Kasumi-1 (cell line): ENCODE measurements around the gene RAB7B.
A peak's percentile ranks its signal among the peaks of the same experiment; 100 is the strongest.
"Not testable (repeated sequence)": the region's sequence is repeated elsewhere in the genome, so short reads cannot be mapped to it uniquely, and the experiment has no call there.

Experiments
- DNase-seq, 2 experiments: peaks; one replicate each; lab custom pipeline; 2025; lab: John Stamatoyannopoulos, UW

Gene RAB7B, protein sequence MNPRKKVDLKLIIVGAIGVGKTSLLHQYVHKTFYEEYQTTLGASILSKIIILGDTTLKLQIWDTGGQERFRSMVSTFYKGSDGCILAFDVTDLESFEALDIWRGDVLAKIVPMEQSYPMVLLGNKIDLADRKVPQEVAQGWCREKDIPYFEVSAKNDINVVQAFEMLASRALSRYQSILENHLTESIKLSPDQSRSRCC

DNA sequence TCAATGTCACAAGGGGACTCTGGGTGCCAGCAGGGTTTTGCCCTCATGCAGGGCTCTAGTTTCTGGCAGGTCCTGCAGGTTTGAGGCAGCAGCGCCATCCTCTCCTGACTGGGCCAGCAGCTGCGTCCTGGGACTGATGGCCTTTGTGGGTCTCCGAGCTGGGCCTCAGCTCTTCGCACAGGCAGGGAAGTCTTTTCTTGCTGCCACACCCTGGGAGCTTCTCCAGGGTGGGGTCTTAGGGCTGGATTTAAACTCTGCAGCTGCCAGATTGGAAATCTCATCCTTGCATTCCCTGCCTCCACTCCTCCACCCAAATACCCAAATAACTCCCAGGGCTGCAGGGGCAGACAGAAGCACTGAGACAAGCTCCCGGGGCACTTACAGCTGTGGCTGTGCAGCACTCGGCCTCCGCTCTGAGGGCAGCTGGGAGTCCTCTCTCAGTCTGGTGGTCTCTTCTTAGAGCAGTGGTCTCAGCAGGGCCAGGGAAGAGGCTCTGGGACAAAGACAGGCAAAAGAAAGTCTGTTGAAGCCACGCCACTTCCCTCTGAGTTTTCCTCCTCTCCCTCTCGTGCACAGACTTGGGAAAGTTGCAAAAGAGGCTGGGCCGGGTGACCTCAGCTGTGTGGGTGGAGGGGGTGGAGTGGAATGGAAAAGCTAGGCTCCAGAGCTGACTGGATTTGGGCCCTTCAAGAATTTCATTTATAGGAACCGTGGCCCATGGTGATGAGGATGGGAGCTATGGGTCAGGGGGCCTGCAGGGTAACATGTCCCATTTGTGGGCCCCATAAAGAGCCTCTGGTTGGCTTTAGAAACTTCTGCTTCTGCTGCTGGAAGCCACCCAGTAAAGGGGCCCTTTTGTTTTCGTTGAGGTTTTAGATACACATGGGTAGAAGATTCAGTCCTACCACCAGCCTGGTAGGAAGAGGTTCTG is at the start of gene RAB7B:
Gene RAB7B (minus strand): TSS at position 525 of the 931 bp plus-strand sequence. CDS start 9,260 bp downstream, outside the sequence.
- DNase-seq: peak; percentile 65 to 68

DNA sequence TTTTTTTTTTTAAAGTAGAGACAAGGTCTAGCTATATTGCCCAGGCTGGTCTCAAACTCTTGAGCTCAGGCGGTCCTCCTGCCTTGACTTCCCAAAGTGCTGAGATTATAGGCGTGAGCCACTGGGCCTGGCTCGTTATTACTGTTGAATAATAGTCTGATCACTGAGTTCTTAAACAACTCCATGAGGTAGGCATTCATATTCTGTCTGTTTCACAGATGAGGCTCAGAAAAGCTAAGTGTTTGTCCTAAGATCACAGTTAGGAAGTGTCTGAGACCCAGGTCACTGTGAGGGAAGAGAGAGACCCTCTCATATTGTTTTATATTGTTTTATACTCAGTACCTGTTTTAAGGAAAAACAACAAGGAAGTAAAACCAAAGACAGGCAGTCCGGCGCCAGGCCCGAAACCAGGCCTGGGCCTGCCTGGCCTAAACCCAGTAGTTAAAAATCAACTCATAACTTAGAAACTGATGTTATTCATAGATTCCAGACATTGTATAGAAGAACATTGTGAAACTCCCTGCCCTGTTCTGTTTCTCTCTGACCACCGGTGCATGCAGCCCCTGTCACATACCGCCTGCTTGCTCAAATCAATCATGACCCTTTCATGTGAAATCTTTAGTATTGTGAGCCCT is 49.2 kb upstream of the RAB7B start:
- not testable (repeated sequence) for DNase-seq

DNA sequence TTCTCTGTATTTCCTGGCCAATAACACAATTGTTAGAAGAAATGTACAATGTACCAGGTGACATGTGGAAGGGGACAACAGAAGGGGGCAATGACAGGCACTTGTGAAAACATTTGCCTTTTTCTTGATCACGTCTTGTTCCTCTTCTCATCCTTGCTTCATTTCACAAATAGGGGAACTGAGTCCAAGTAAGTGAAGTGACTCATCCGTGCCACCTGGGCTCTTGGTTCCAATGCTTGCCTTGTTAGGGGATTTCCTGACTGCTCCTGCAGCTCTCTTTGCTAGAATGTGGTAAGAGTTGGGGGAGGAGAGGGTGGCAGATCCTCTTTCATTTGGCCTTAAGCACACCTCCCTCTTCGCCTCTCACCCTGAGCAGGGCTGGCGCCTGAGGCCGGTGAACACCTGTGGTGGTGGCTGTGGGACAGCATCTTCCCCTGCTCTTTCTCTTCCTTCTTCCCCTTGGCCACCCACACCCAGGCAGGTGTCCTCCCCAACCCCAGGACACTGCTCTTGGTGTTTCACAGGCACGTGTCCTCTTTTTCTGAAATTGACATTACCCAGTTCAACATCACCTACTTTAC is 47.5 kb upstream of the RAB7B start:
- DNase-seq: peak; percentile 85 to 87

DNA sequence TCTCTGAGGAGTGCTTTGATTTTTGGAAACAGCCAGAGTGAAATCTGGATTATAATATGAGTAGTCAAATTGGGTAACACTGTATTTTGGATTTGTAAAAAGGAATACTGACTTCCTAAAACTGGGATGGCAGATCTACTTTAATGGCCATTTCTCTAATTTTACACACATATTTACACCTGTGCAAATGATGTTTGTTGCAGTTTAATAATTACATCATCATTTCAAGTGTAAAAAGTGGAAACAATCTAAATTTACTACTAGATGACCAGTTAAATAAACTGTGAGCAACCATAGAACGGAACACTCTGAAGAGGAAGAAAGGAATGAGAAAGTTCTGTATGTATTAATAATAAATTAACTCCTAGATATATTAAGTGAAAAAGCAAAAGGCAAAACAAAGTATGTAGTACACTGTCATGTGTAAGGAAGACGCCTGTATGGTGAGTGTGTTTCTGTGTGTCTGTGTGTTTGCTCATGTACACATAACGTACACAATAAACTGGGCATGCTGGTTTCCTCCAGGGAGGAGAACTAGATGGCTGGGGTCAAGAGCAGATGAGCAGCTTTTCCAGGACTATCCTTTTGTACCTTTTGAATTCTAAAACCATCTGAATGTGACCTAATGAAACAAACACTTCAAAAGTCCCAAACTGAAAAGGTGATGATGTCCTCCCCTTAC is 46.9 kb upstream of the RAB7B start:
- DNase-seq: no peak

DNA sequence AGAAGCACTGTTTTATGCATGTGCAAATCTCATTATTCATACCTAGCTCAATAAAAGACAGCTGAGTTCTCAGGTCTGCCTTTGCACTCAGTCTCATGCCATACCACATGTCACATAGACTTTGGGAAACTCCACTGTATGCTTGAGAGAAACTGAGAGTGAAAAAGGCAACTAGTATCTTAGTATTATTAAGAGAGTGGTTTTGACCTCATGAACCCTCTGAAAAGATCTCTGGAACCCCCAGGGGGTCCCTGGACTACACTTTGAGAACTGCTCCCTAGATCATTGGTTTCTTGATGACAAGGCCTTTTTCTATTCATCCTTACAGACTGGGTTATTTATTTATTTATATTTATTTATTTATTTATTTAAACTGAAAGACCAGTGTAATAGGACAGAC is 46.1 kb upstream of the RAB7B start:
- DNase-seq: no peak

DNA sequence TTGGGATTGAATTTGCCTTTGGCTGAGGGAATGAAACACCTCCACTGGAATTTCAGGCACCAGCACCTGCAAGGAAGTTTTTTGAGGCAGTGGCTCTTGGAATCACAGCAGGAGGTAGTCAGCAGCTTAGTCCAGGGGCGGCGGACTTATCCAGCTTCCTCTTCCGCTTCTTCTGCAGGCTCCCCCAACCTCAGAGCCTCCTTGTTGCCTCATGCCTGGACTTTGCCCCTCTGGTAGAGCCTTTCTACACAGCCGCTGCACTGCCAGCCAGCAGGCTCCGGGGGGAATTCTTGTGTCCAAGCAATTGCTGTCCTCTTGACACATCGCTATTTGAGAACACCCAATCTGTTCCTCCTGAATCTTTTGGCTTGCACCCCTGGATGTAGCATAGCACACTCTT is 45.4 kb upstream of the RAB7B start:
- no peak for DNase-seq

DNA sequence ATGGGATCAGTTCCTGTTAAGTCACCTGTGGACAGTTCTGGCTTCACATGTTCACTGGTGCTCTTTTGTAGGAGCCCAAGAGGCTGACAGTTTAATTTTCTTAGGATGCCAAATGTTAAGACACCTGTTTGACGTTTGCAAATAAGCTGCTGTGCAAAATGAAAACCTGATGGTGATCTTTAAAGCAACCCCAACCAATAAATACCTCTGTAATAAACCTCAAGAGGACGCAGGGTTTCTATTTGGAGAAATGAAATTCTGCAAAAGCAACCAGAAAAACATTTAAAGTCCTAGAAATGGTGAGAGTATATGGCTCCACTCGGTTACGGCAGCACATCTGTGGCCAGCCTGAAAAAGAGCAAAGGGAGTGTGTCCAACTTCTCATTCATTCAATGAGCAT is 44.1 kb upstream of the RAB7B start:
- no peak for DNase-seq

DNA sequence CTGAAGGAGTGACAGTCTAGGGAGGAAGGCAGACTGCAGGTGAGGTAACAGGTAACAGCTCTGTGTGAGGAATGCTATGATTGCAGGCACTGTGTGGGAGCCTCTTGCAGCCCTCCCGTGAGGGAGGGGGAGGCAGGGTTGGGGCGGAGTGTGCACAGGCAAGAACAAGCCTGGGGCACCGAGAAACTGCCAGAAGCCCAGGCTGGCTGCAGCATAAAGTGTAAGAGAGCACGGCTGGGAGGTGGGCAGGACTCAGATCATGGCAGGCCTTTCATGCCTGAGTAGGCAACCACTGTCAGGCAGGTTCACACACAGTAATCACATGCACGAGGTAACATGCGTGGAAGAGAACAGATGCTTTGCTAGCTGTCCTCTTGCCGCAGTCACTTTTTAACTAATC is 38.4 kb upstream of the RAB7B start:
- DNase-seq: no peak

DNA sequence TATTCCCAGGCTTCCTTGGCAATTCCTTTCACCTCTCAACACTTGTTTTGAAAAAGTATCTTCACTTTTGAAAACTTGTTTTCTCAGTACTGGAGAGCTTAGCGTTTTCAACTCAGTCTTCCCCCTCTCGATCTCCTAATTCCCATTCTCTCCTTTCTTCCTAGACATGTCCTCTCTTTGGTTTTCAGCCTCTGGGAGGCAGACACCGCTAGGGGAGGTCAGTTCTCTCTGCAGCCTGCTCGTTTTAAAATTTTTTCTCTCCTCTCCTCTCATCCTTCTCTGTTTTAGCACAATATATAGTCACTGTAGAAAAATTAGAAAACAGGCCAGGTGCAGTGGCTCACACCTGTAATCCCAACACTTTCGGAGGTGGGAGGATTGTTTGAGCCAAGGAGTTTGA is 37.1 kb upstream of the RAB7B start:
- DNase-seq: no peak

DNA sequence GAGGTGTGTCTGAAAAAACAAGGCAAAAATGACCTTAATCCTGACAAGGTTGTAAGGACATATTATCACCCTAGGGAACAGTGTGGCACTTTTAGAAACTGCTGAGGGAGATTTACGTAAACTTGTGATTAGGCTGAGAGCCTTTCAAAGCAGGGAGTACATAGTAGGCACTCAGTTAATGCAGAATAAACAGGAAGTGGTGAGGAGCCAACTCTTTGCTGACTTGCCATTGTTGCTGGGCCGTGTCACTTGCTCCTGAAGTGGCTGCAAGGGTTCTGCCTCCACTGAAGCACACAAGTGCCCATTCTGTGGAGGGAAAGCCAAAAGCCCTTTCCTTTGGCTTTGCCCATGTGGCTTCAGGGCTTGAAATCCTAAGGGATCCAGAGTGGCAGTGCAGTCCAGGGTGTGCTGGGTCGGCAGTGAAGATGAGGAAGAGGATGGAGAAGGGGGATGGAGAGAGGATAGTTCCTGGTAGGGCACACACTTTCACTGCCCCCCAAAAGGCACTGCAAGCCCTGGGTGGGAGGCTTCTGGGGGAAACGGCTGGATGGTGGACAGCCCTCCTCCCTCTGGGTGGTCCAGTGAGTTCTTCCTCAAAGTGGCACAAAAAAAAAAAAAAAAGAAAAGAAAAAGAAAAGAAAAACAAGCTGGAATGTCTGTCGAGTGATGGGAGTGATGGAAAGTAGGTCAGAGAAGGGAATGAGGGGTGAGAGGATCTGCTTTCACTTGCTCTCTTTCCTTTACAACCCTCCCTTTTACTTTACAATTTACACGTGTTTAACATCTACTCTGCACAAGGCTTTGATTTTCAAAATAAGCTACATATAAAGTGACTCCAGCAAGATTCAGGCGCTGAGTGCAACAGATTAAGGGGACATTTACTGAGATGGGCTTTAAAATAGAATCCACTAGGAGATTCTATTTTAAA is 36.1 kb upstream of the RAB7B start:
- no peak for DNase-seq

DNA sequence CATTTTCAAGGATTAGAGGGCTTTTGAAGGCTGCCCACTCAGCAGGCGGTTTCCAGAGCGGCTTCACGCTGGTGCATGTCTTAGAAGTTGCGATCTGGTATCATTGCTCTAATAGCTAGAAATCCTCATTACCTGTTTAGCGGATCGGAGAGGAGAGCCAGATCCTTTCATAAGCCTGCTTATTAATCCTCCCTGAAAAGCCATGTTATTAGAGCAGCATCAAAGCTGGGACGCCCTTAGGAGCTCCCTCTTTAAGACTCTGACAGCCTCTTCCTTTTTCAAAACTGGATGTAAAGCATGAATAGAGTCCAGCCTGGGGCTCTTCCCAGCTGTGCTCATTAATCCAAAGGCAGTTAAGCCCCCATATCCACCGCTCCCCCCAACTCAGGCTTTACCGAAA is 34.4 kb upstream of the RAB7B start:
- DNase-seq: no peak

DNA sequence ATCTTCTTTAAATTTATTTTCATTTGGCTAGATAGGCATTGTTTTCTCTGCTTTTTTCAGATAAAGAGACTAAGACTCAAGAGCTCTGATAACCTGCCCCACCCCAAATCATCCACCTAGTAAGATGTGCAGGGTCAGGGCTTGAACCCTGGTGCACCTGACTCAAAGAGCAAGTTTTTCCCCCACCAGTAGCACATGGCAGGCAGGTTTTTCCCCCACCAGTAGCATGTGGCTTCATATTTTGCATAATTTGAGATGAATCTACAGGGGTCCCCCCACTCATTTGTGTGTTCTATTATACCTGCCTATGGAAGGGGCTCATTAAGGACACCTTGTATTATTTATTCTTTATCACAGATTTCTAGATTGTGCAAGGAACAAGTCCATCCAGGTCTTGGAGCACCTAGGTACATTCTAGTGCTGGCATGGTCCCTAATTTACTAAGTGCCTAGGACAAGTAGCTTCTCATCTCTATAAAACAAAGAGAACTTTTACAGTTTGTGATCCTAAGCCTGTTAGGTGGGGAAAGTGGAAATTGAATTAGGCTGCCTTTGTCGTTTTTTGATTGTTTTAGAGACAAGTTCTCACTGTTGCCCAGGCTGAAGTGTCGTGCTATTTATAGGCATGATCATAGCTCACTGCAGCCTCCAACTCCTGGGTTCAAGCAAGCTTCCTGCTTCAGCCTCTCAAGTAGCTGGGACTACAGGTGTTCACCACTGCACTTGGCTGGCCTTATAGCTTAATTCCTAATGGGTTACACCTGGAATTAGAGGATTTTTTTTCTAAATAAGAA is 33.7 kb upstream of the RAB7B start:
- no peak for DNase-seq

DNA sequence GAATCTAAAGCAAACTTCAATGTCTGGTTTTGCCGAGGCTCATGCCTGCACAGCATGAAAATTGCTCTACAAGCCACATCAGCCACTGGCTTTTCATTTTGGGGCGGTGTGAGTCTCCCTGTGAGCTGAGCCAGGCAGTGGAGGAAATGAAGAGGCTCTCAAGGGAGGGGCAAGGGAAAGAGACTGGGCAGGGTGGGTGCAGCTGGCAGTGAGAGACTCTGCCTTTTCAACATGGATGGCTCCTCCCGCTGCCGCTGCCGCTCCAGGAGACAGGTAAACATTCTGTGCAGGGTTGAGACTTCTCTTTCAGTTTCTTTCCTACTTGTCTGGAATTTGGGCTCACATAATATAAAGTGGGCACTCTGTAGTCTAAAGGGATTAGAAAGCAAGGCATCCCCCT is 31.8 kb upstream of the RAB7B start:
- peak; percentile 40 to 66 for DNase-seq

DNA sequence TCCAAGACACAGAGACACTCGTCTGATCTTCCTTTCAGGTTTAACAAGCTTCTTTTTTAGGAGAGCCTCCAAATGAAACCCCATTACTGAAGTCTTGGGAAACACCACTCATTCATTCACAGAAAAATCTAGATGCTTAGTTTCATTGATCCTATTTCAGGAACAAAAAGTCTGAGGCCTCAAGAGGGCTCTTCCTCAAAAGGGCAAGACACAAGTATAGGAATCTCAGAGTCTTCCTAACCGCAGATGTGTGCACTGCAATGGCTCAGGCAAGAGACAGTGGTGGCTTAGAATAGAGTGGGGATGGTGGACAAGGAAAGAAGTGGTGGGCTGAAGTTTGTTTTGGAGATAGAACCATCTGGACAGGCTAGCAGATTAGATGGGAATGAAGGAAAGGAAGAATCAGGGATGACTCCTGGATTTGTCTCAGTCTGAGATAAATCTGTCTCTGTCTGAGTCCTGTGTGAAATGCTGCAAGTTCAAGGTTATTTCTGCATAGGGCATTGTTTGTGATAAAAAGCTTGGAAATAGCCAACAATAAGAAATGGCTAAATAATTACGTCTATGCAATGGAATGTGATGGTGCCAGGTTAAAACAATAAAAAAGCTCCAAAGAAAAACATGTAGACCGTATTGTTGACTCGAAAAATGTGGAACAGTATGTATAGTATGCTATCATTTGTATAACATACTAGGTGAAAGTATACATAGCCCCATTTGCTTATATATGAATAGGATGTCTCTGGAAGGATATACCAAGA is 29.4 kb upstream of the RAB7B start:
- DNase-seq: peak; percentile 53 to 61

DNA sequence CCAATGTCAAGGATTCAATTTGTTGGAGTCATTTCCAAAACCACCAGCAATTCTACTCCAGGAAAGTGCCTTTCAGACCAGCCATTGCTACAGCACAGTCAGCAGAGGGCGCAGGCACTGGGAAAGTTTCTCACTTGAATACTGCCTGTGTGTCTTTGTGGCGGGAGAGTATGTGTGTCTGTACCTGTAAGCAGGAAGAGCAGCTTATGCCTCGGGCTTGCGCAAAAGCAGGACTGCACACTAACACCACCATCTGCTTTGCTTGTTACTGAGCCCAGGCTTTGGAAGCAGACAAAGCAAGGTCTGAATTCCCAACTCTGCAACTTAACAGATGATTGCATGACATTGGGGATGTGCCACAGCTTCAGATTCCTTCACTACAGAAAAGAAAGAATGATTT is 27.5 kb upstream of the RAB7B start:
- peak; percentile 85 to 89 for DNase-seq

DNA sequence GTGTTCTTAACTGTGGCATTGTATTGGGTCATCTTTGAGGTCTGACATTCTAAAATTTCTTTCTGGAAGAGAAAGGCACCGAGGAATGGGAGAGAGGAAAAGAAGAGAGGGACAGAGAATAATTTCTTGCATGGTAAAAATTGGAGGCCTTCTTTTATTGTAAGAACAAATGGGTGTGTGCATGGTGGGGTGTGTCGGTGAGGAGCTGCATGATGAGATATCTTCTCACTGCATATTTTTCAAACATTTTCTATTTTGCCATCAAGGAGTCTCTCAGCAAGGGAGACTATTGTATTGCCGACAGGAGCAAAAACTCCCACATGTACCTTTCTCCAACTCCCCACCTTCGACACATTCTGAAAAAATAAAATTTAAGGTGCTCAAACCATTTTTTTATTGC is 27.0 kb upstream of the RAB7B start:
- no peak for DNase-seq

DNA sequence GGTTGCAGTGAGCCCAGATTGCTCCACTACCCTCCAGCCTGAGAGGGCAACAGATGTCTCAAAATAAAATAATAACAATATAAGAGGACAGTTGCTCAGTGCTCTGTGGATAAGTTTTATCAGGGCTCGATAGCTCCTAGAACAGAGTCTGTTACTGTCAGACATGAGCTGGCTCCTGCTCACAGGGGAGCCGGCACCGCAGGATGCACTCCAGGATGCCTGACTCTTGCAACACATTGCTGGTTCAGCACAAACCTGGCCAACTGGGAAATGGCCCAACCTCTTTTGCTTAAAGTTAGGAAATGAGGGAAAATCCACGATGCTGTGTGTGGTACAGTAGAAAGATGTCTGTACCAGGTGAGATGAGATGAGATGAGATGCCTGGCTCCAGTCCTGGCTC is 26.3 kb upstream of the RAB7B start:
- DNase-seq: no peak

DNA sequence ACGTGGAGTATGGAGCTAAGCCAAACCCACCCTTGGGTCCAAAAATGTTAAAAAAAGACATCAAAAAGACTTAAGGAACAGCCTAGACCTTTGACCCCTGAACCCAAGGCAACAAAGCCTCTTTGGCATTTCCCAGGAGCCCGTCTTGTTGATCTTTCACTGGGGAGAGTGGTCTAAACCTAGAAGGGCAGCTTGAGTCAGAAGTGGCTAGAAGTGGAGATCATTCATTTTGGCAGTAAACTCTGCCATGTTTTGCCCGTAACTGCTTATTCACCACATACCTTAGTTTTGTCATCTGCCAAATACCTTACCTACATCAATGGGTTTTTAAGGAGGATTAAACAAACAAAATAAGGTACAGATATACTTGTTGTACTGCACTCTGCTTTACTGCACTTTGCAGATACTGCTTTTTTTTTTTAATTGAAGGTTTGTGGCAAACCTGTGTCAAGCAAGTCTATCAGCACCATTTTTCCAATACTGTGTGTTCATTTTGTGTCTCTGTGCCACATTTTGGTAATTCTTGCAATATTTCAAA is 22.2 kb upstream of the RAB7B start:
- DNase-seq: no peak

DNA sequence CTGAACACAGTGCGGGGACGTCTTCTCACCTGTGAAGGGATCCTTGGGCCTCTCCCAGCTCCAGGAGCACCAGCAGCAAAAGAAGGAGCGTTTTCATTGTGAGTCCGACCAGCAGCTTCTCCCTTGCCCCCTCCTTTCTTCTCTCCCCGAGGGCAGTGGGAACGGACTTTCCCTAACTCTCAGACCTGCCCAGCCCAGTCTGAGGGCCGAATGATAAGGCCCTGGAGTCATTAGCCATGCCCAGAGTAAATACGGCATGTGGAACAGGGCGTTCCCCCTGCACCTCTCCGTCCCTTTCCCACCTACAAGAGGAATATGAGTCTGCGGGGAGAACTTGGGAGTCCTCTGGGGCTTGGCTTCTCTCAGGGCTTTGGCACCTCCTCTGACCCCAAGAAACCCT is 20.5 kb upstream of the RAB7B start, which contains the start of gene CTSE:
Gene CTSE (minus strand): TSS at position 201 of the 400 bp plus-strand sequence. CDS start 104 bp downstream, at position 97.
- no peak for DNase-seq
